Upper lobe of left lung (tissue), 6 donors: ENCODE data around the gene CNNM4. TPM values are rescaled to one million over a fixed set of nuclear protein-coding genes. Genes with fewer than 3 reads are reported as not detected.
A peak's percentile ranks its signal among the peaks of the same experiment; 100 is the strongest.

Experiments
- ATAC-seq, 2 donors: fragments of 200-7000 bp; cut with Tn5 transposase; one replicate each; pipeline ENCODE4 v1.9.1; 2022; ENCODE audit warnings: mild to moderate bottlenecking in 2 of 2, moderate library complexity in 2 of 2; ENCODE audit not compliant: low FRiP score in 2 of 2
- DNase-seq, 2 donors: peaks; one replicate each; pipeline ENCODE4 v3.0.0-alpha.2; 2019 to 2020
- H3K27ac ChIP-seq, 4 donors: fragments of 200-600 bp; sonication (generic); one replicate each; pipeline ENCODE4 v1.5.1; 2016 to 2019
- H3K27me3 ChIP-seq, 4 donors: fragments of 200-600 bp; sonication (generic); one replicate each; pipeline ENCODE4 v1.5.1; 2017 to 2019
- H3K36me3 ChIP-seq, 4 donors: fragments of 200-600 bp; sonication (generic); one replicate each; pipeline ENCODE4 v1.5.1; 2016 to 2019
- H3K4me1 ChIP-seq, 4 donors: fragments of 200-600 bp; sonication (generic); one replicate each; pipeline ENCODE4 v1.5.1; 2018 to 2019
- H3K4me3 ChIP-seq, 4 donors: fragments of 200-600 bp; sonication (generic); one replicate each; pipeline ENCODE4 v1.5.1; 2017 to 2019; ENCODE audit warnings: mild to moderate bottlenecking in 2 of 4, moderate library complexity in 1 of 4
- H3K9me3 ChIP-seq, 4 donors: fragments of 200-600 bp; sonication (generic); one replicate each; pipeline ENCODE4 v1.5.1; 2018 to 2019
- EP300 ChIP-seq, 4 donors: sonication (generic); formaldehyde crosslinking; IDR thresholded peaks; one replicate each; pipeline ENCODE4 v1.5.1; 2017; ENCODE audit warnings: antibody characterized with exemption in 4 of 4, control low read depth in 2 of 4
- POLR2A ChIP-seq, 4 donors: fragments of 450-650 bp; IDR thresholded peaks; one replicate each; pipeline ENCODE4 v1.5.1; 2016 to 2017; ENCODE audit warnings: antibody characterized with exemption in 4 of 4, mild to moderate bottlenecking in 2 of 4
- POLR2AphosphoS5 ChIP-seq, 2 donors: sonication (generic); formaldehyde crosslinking; IDR thresholded peaks; one replicate each; pipeline ENCODE4 v1.5.1; 2017; ENCODE audit warnings: antibody characterized with exemption in 2 of 2
- WGBS, 2 donors: methylation state at CpG; one replicate each; pipeline ENCODE4 v1.1.5; 2017 to 2018; 5-methylcytosine and 5-hydroxymethylcytosine counted together
- total RNA-seq, 6 donors: library from RNA; depleted of rRNA in 4 of 6; stranded (reverse); fragments of >200 nt in 4 of 6; gene quantifications; one replicate each; pipeline versions ENCODE4 v1.1.0 to v1.2.1, GENCODE V29; 2016 to 2021
- TF ChIP-seq, protein P1 (sequence below), 6 experiments: fragments of 450-650 bp in 4 of 6; fragments of 200-600 bp in 2 of 6; sonication (generic) in 2 of 6; IDR thresholded peaks; one replicate each; pipeline ENCODE4 v1.5.1; 2016 to 2019; ENCODE audit warnings: antibody characterized with exemption in 6 of 6
- donor health status: DM: no; HTN: no; CAD: no; lungs with moderate emphysema.
- donor health status: DM: no; HTN: yes; CAD: no; lungs with severe emphysema.

The CNNM4 gene
- total RNA-seq, 6 donors from 2014 or later = 12.8 to 26.9 (median 22.1) TPM

DNA sequence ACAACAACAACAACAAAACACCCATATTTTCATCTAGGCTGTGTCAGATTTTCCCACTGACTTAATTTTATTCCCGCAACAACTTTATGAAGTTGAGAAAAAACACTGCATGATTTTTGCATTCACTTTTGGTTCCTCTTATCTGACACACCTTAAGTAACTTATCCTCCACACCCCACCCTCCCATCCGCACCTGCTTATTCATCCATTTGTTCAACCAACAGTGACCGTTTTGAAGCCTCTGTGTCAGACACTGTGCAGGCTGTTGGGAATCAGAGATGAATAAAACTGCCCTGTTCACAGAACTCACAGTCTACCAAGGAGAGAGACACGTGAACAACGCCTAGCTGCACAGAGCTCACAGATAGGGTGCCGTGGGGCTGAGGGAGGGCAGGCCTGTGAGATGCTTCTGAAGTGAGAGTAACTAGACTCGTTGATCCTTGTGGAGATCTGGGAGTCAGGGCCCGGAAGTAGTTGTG, 7.4 kb downstream of the CNNM4 start:
- no peak for DNase-seq
- Histone ChIP-seq H3K36me3 (no peaks in the 10 kb centered on the region), H3K27me3 (no peaks in the 10 kb centered on the region), H3K4me3 (no peak overlapping the region), H3K9me3 (no peaks in the 10 kb centered on the region), H3K27ac (no peak overlapping the region), H3K4me1 (peaks cover 16 to 46% (median 22%) of the 10 kb centered on the region in 4 donors)
- 76% methylated on average over 8 of the region's 8 CpGs for WGBS, 2 donors
- TF ChIP-seq POLR2A (IDR thresholded peaks at IDR 0.05) (no peak), POLR2AphosphoS5 (IDR thresholded peaks at IDR 0.05) (no peak)
- TF ChIP-seq, protein P1, sequence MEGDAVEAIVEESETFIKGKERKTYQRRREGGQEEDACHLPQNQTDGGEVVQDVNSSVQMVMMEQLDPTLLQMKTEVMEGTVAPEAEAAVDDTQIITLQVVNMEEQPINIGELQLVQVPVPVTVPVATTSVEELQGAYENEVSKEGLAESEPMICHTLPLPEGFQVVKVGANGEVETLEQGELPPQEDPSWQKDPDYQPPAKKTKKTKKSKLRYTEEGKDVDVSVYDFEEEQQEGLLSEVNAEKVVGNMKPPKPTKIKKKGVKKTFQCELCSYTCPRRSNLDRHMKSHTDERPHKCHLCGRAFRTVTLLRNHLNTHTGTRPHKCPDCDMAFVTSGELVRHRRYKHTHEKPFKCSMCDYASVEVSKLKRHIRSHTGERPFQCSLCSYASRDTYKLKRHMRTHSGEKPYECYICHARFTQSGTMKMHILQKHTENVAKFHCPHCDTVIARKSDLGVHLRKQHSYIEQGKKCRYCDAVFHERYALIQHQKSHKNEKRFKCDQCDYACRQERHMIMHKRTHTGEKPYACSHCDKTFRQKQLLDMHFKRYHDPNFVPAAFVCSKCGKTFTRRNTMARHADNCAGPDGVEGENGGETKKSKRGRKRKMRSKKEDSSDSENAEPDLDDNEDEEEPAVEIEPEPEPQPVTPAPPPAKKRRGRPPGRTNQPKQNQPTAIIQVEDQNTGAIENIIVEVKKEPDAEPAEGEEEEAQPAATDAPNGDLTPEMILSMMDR (IDR thresholded peaks at IDR 0.05) = no peak
- ATAC-seq = no peak

DNA sequence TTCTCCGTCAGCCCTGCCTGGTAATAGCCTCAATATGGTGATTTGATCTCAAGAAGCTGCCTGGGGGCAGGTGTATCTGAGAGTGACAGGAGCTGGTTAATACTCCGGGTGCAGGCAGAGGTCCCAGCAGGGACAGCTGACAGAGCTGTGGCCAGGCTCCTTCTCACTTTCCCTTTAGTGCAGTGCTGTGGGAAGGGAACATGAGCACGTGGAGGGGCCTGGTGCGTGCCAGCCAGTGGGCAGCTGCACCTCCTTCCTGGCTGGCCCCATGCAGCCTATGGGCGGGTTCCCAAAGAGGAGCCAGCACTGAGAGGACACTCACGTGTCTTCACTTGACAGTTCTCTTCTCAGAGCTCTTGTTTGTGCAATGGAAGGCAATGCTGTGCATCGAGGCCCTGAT, 9.1 kb downstream of the CNNM4 start:
- 57 to 62% methylated on average over 4 to 7 of the region's 7 CpGs for WGBS, 2 donors
- Histone ChIP-seq H3K27ac (no peak overlapping the region), H3K9me3 (no peaks in the 10 kb centered on the region), H3K4me3 (no peak overlapping the region), H3K4me1 (peaks cover 7 to 42% (median 16%) of the 10 kb centered on the region in 4 donors), H3K36me3 (no peaks in the 10 kb centered on the region), H3K27me3 (no peaks in the 10 kb centered on the region)
- TF ChIP-seq POLR2A (IDR thresholded peaks at IDR 0.05) = no peak
- TF ChIP-seq EP300 (IDR thresholded peaks at IDR 0.05) = no peak
- TF ChIP-seq, protein P1 (IDR thresholded peaks at IDR 0.05) = no peak
- TF ChIP-seq POLR2AphosphoS5 (IDR thresholded peaks at IDR 0.05) = no peak
- DNase-seq = no peak
- ATAC-seq = peak; percentile 9 to 78

DNA sequence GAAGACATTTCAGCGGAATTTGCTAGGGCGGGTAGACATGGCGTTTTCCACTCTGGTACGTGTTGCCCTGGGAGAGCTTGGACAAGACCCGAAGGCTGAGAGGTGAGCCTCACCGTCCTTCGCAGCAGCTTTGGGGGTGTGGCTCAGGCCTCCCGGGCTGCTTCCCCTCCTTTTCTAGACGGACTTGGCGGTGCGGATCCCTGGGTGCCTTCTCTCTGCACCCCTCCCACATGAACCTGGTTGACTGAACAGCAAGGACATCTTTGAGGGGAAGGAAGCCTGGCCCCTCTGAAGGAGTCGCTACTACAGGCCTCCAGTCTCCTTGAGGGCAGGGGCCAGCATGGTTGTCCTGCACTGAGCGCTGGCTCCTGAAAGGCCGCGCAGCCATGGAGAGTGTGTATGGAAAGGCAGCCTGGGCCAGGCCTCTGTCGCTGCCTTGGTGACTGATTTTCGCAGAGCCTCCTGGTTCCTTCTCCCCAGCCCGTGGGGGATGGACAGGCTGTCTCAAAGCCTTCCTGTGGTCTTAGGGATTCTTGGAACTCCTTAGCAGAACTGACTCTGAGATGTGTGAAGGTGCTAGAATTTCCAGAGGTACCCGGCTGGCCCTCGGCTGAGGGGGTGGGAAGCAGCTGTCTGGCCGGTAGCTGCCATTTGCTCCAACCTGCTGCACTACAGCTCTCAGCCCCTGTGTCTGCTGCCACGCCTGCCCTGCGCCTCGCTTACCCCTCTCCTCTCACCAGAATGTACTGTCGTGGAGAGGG, 9.9 kb downstream of the CNNM4 start:
- ATAC-seq (no peak), DNase-seq (no peak)
- TF ChIP-seq, protein P1 (IDR thresholded peaks at IDR 0.05) = no peak
- TF ChIP-seq POLR2AphosphoS5 (IDR thresholded peaks at IDR 0.05) = no peak
- Histone ChIP-seq H3K36me3 (no peaks in the 10 kb centered on the region), H3K4me1 (peaks cover 7 to 37% (median 16%) of the 10 kb centered on the region in 4 donors), H3K27ac (peak overlapping the region in 1 of 4 donors; percentile 19), H3K27me3 (no peaks in the 10 kb centered on the region), H3K9me3 (no peaks in the 10 kb centered on the region), H3K4me3 (no peak overlapping the region)
- WGBS, 2 donors = 89 to 92% methylated on average over 22 to 24 of the region's 25 CpGs

DNA sequence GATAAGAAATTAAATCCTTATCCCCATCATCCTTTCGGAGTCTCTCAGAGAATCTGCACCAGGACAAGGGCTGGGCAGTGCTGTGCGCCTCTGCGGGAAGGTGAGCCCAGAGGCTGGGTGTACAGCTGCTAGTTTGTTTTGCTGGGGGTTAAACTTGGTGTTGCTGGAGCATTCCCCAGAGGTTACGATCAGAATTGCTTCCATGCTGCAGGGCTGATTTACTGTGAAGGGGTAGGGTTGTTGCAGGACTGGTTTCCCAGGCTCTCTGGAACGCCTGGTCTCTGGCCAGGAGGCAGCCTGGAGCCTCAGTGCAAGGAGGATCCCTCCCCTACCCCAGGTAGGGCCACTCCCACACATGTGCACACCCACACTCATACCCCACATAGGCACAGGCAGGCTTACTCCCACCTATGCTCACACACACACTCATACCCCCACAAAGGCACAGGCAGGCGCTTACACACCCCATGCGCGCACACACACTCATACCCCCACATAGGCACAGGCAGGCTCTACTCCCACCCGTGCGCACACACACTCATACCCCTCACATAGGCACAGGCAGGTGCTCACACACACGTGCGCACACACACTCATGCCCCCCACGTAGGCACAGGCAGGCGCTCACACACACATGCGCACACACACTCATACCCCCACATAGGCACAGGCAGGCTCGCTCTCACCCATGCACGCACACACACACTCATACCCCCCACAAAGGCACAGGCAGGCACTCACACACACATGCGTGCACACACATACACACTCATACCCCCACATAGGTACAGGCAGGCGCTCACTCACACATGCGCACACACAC, 11.3 kb downstream of the CNNM4 start:
- DNase-seq (peak in 1 of 2 donors; percentile 74), ATAC-seq (peak in 1 of 2 donors; percentile 81)
- WGBS, 2 donors = 74 to 76% methylated on average over 20 of the region's 20 CpGs
- TF ChIP-seq POLR2AphosphoS5 (IDR thresholded peaks at IDR 0.05) (no peak), POLR2A (IDR thresholded peaks at IDR 0.05) (no peak)
- TF ChIP-seq, protein P1 (IDR thresholded peaks at IDR 0.05) = peak in 4 of 6 experiments; percentile 14 to 61 (median 24)
- H3K36me3 ChIP-seq = no peaks in the 10 kb centered on the region
- no peaks in the 10 kb centered on the region for H3K27me3 ChIP-seq
- no peak overlapping the region for H3K4me3 ChIP-seq
- peaks cover 7 to 37% (median 16%) of the 10 kb centered on the region in 4 donors for H3K4me1 ChIP-seq
- peak overlapping the region in 2 of 4 donors; percentile 22 to 36 for H3K27ac ChIP-seq
- H3K9me3 ChIP-seq = no peaks in the 10 kb centered on the region
